GM19023 (cell line): ENCODE data around the gene SLC36A3.
"Not testable (repeated sequence)": the region's sequence is repeated elsewhere in the genome, so short reads cannot be mapped to it uniquely, and the experiment has no call there.

Experiments
- ATAC-seq: cut with Tn5 transposase; IDR thresholded peaks from one replicate; pipeline ENCODE4 v1.9.1; 2021; ENCODE audit warnings: mild to moderate bottlenecking, moderate library complexity; ENCODE audit not compliant: unreplicated experiment

SLC36A3 gene

GRCh38 chr5:151264113-151264512, 39.5 kb downstream of the SLC36A3 start:
- ATAC-seq, result peak; percentile 62

GRCh38 chr5:151262532-151262931, 41.0 kb downstream of the SLC36A3 start:
- ATAC-seq, result no peak

- ATAC-seq, result no peak
These were observed 43.6 kb downstream of the SLC36A3 start for GRCh38 chr5:151259931-151260330.

- no peak for ATAC-seq
These were observed 44.8 kb downstream of the SLC36A3 start for GRCh38 chr5:151258816-151259215.

- ATAC-seq, result no peak
These were observed 45.4 kb downstream of the SLC36A3 start for GRCh38 chr5:151258201-151258611.

- ATAC-seq, result no peak
These were observed 45.8 kb downstream of the SLC36A3 start for GRCh38 chr5:151257731-151258181.

GRCh38 chr5:151255621-151256286, 47.8 kb downstream of the SLC36A3 start:
- ATAC-seq, result peak; percentile 26

GRCh38 chr5:151254990-151255389, 48.6 kb downstream of the SLC36A3 start:
- ATAC-seq, result not testable (repeated sequence)

GRCh38 chr5:151254556-151254955, 49.0 kb downstream of the SLC36A3 start:
- ATAC-seq, result no peak

GRCh38 chr5:151253605-151253950, 50.0 kb downstream of the SLC36A3 start:
- ATAC-seq, result no peak

- ATAC-seq, result peak; percentile 79
These were observed 50.6 kb downstream of the SLC36A3 start, which contains the start of gene GM2A for GRCh38 chr5:151252762-151253604. GM2A (plus strand) TSS chr5:151253185; CDS start chr5:151253217, 32 bp downstream.

GRCh38 chr5:151251621-151252020, 51.9 kb downstream of the SLC36A3 start:
- ATAC-seq, result no peak

GRCh38 chr5:151251001-151251551, 52.5 kb downstream of the SLC36A3 start:
- no peak for ATAC-seq

GRCh38 chr5:151250346-151251000, 53.1 kb downstream of the SLC36A3 start:
- ATAC-seq, result no peak

GRCh38 chr5:151249281-151249680, 54.3 kb downstream of the SLC36A3 start:
- ATAC-seq, result no peak

GRCh38 chr5:151248651-151249050, 54.9 kb downstream of the SLC36A3 start:
- no peak for ATAC-seq

GRCh38 chr5:151245680-151246219, 57.8 kb downstream of the SLC36A3 start:
- no peak for ATAC-seq

- ATAC-seq, result no peak
These were observed 59.4 kb downstream of the SLC36A3 start for GRCh38 chr5:151244206-151244605.

GRCh38 chr5:151243564-151243963, 60.0 kb downstream of the SLC36A3 start:
- ATAC-seq, result no peak

GRCh38 chr5:151243127-151243526, 60.4 kb downstream of the SLC36A3 start:
- no peak for ATAC-seq
